HL-60 (cell line): ENCODE data around the gene MILR1.
"Not testable (repeated sequence)": the region's sequence is repeated elsewhere in the genome, so short reads cannot be mapped to it uniquely, and the experiment has no call there.

Experiments used
- DNase-seq, 2 experiments: peaks; one replicate each; pipeline ENCODE4 v3.0.0-alpha.2; 2010 to 2020; ENCODE audit warnings: low read depth in 1 of 2, low spot score in 1 of 2
- H3K27ac ChIP-seq: fragments of 250-450 bp; sonication (Bioruptor Pico); replicated peaks from 2 replicates; pipeline ENCODE4 v1.5.1; 2020; ENCODE audit warnings: mild to moderate bottlenecking, moderate library complexity
- H3K27me3 ChIP-seq: fragments of 250-450 bp; sonication (Bioruptor Pico); 2 replicates; pipeline ENCODE4 v1.5.1; 2021; ENCODE audit warnings: mild to moderate bottlenecking, moderate library complexity; ENCODE audit not compliant: insufficient read depth, poor library complexity, severe bottlenecking
- H3K4me3 ChIP-seq: replicated peaks from 2 replicates; pipeline ENCODE4 v1.5.1; 2011; ENCODE audit warnings: mild to moderate bottlenecking, control low read depth, low read length; ENCODE audit not compliant: insufficient read depth
- CTCF ChIP-seq: IDR thresholded peaks from one replicate; pipeline ENCODE4 v1.5.1; 2011; ENCODE audit warnings: low read length, control low read depth, inconsistent platforms; ENCODE audit not compliant: insufficient read depth
- GABPA ChIP-seq: IDR thresholded peaks from 2 replicates; pipeline ENCODE4 v1.6.1; 2012; ENCODE audit warnings: low read depth
- POLR2AphosphoS5 ChIP-seq: IDR thresholded peaks from 2 replicates; pipeline ENCODE4 v1.6.1; 2012; ENCODE audit warnings: low read depth
- REST ChIP-seq: IDR thresholded peaks from 2 replicates; pipeline ENCODE4 v1.6.1; 2012; ENCODE audit warnings: low read depth; ENCODE audit not compliant: insufficient replicate concordance
- SPI1 ChIP-seq: IDR thresholded peaks from 2 replicates; pipeline ENCODE4 v1.6.1; 2012; ENCODE audit warnings: low read depth, mild to moderate bottlenecking, borderline replicate concordance

Gene MILR1

GRCh38 chr17:64428406-64428805, 20.5 kb upstream of the MILR1 start:
- no peak overlapping the region for H3K4me3 ChIP-seq
- no peak for DNase-seq
- TF ChIP-seq CTCF (no peak), GABPA (no peak), SPI1 (no peak), REST (no peak), POLR2AphosphoS5 (no peak)
- H3K27me3 ChIP-seq = no peaks in the 10 kb centered on the region
- H3K27ac ChIP-seq = no peak overlapping the region

- DNase-seq, H3K27ac ChIP-seq, H3K27me3 ChIP-seq, H3K4me3 ChIP-seq: not testable (repeated sequence)
Measured at GRCh38 chr17:64430036-64430435, 18.9 kb upstream of the MILR1 start.

- TF ChIP-seq POLR2AphosphoS5 (no peak), CTCF (no peak), REST (no peak), GABPA (no peak), SPI1 (no peak)
- no peak for DNase-seq
- no peak overlapping the region for H3K4me3 ChIP-seq
- no peak overlapping the region for H3K27ac ChIP-seq
- no peaks in the 10 kb centered on the region for H3K27me3 ChIP-seq
Measured at GRCh38 chr17:64431534-64431933, 17.4 kb upstream of the MILR1 start.

GRCh38 chr17:64437944-64438525, 10.9 kb upstream of the MILR1 start:
- Histone ChIP-seq H3K27ac (no peak overlapping the region), H3K27me3 (no peaks in the 10 kb centered on the region), H3K4me3 (no peak overlapping the region)
- DNase-seq = no peak
- TF ChIP-seq CTCF = no peak
- TF ChIP-seq POLR2AphosphoS5 = no peak
- TF ChIP-seq REST = no peak
- no peak for TF ChIP-seq SPI1
- TF ChIP-seq GABPA = no peak

- DNase-seq, H3K27me3 ChIP-seq, H3K4me3 ChIP-seq: not testable (repeated sequence)
- H3K27ac ChIP-seq = peak overlapping the region; percentile 49; the same call in 1 of the 2 replicates
Measured at GRCh38 chr17:64439521-64439920, 9.4 kb upstream of the MILR1 start.
